Inferior parietal cortex (tissue), 1 donor: ENCODE results near the gene ROBO2.
"Not testable (repeated sequence)": the region's sequence is repeated elsewhere in the genome, so short reads cannot be mapped to it uniquely, and the experiment has no call there.

Experiments
- DNase-seq: peaks from one replicate; pipeline ENCODE4 v3.0.0-alpha.2; 2016; ENCODE audit errors: extremely low spot score

Gene ROBO2

DNA sequence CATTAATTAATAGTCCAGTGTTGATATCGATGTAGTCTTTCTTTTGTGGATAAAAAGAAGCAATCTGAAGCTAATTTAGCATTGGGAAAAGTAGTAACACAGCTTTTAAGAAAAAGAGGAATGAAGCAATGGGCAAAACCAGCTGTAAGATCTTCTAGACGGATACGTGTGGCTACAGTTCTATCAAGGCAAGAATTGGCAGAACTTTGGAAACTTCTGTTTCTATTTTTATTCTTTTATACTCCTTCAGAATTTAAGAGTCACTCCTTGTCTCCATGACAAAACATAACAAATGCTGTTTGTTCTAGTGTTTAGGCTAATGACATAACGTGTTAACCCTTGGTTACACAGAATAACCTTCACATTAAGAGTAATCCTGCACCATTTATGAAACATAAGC, 289.2 kb downstream of the ROBO2 start:
- DNase-seq: no peak

DNA sequence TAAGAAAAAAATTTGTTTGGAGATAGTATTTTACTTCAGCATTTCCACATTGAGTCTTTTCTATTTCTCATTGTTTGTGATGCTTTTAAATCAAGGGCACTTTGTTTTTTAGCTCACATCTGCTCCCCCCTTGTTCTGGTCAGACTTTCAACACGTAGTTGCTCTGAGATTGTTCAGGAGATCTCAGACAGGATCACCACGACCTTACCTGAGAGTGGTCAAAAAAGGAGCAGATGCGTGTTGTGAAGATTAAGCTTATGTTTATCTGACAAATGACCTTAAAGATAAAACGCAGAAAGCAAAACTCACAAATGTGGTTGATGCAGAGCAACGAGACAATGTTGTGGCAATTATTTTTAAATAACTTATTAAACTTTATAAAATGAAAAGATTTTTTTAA, 298.3 kb downstream of the ROBO2 start:
- no peak for DNase-seq

DNA sequence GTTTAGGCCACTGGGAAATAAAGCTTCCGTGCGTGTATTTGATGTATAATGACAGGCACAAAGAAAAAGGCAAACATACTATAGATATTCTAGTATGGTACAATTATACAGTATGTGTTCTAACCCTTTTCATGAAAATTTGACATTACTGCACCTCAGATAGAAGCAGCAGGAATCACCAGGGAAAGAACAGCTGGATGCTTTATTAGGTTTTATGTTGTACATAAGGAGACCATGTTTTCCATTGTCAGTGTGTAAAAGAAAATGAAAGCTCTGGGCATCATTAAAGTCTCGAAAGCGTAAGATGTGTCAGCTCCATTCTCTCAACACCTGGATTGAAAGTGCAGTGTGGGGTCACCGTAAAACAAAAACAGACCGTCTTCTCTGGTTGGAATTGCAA, 302.1 kb downstream of the ROBO2 start:
- no peak for DNase-seq

DNA sequence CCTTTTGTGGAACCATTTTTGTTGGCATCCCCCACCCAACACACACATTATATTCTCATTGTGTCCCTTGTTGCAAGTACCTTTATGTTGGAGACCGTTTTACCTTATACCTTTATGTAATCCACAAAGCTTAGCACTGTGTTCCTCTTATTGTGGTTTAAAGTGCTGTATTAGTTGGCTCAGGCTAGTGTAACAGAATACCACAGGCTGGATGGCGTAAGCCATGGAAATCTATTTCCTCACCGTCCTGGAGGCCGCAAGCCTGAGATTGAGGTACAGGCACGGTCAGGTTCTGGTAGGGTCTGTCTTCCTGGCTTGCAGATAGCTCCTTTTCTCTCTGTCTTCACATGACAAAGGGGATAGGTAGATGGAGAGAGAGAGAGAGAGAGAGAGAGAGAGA, 302.8 kb downstream of the ROBO2 start:
- DNase-seq: no peak

DNA sequence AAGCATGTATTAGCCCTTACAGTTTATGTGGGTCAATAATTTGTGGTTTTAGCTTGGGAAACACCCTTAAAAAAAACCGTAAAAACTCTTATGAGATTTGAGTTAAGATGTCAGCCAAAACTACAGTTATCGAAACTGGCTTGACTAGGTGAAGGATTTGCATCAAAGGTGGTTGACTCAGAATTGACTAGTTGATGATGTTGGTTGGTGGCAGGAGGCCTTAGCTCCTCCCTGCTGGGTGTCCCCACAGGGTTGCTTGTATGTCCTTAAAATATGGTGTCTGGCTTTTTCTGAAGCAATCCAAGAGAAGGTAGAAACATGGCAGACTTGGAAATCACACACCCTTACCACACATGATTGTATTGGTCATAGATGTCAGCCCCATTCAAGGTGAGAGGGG, 305.1 kb downstream of the ROBO2 start:
- no peak for DNase-seq

DNA sequence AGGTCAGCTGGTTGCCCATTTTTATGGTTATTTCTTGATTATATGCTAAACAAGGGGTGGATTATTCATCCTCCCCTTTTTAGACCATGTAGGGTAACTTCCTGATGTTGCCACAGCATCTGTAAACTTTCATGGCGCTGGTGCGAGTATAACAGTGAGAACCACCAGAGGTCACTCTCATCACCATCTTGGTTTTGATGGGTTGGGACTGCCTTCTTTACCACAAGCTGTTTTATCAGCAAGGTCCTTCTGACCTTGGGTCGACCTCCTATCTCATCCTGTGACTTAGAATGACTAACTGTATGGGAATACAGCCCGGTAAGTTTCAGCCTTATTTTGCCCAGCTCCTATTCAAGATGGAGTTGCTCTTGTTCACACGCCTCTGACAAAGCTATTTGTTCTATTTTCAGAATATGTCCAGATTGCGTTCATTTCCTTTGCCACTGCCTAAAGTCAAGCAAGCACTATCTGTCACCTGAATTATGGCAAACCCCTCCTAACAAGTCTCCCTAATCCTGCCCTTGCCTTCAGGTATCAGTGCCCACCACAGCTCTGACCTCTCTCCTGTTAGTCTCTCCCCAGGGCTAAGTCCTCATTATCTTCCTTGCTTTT, 308.5 kb downstream of the ROBO2 start:
- no peak for DNase-seq

DNA sequence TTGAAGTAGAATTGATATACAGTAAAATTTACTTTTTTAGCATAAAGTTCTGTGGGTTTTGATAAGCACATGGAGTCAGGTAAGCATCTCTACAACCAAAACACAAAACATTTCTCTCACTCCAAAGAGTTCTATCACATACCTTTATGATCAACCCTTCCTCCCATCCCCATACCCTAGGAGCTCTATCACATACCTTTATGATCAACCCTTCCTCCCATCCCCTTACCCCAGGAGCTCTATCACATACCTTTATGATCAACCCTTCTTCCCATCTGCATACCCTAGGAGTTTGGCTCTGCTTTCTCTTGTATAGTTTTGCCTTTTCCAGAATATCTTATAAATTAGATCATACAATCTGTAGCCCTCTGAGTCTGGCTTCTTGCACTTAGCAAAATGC, 315.1 kb downstream of the ROBO2 start:
- no peak for DNase-seq

DNA sequence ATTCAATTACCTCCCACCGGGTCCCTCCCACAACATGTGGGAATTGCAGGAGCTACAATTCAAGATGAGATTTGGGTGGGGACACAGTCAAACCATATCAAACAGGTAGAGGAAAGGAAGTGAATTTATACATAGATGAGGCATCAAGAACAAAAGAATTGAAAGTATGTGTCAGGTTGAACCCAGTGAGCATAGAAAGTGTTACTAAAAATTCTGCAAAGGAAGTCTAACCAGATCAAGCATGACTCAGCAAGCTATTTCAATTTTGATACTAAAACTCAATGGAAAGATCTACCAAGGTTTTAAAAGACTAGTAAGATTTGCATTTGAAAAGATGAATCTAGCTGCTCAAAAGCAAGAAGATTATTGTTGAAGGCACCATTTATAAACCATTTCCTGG, 323.0 kb downstream of the ROBO2 start:
- no peak for DNase-seq

DNA sequence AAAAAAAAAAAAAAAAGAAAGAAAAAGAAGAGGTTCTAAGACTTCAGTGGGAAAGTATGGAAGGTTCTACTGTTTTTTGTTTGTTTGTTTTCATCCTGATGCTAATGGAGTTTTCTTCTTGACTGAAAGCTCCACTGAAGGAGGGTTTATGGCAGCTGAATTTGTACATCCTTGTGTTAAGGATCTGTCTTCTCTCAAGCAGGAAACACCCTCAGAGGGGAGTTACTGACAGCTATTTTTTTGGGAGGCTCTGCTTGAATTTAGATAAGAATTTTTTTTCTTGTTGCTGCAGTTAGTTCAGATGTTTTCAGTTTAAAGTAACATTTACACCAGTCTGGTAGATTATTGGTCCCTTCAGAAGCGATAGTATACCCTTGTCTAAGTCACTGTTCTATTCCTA, 325.3 kb downstream of the ROBO2 start:
- DNase-seq: no peak

DNA sequence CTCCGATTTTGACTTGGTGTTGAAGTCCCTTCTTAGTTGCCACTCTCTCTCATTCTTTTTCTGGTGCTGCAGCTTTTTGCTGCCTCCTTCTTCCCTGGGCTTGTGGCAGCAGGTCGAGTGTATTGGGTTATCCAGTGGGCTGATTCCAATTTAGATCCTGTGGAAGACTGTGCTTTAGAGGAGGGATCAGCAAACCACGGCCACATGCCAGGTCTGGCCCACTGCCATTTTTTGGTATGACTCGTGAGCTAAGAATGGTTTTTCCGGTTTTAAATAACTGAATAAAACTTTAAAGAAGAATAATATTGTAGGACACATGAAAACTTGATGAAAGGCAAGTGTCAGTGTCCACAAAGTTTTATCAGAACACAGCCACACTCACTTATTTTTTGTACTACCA, 330.5 kb downstream of the ROBO2 start:
- no peak for DNase-seq

DNA sequence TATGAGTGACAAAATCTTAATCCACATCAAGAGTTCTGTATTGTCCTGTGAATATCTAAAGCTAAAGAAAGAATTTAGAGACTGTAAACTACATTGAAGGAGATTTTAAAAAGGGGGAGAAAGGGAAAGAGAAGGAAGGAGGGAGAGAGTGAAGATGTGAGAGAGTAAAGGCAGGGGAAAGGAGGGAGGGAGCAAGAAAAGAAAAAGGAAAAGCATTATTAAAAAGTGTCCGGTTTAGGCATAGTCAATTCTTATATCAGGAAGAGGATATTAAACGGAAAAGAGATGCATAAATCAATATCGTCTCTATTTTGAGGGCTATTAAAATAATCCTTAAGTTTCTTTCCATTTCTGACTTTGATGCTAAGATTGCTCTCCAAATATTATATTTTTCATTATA, 332.1 kb downstream of the ROBO2 start:
- DNase-seq: no peak

DNA sequence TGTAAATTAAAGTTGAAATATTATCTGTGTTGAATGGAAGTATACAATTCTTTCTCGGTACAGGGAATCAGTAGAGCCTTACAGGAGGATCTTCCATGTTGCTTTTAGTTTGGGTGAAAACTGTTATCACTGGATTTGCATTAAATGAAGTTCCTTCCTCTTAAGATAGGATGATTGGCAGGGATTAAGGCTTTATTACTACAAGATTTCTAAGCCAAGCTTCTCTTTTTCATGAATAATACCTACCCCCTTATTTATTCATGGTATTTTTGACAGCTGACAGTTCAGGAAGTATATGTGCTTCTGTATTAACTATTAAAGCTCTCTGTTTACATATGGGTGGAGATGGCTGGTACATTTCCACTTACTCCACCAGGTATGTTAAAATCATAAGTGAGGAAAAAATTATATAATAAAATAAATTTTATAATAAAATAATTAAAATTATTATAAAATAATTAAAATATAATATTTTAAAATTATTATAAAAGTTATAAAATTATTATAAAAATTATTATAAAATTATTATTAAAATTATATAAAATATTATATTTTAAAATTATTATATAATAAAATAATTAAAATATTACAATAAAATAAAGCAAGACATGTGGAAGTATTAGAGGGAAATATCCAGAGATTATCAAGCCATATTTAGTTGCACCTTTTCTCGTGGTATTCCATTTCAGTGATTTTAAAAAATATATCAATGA, 332.9 kb downstream of the ROBO2 start:
- no peak for DNase-seq

DNA sequence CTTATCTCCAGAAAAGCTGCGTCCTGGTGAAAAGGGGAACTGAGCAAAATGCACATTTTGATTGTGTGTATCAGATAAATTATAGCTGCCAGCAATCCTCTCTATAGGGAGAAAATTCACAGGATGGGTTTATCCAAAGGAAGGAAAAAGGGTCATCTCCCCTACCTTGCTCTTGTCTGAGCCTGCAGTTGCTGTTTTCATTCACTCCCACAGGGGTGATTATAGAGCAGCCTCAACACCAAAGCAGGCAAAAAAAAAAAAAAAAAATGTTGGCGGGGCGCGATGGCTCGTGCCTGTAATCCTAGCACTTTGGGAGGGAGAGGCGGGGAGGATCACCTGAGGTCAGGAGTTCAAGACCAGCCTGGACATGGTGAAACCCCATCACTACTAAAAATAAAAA, 333.7 kb downstream of the ROBO2 start:
- no peak for DNase-seq

DNA sequence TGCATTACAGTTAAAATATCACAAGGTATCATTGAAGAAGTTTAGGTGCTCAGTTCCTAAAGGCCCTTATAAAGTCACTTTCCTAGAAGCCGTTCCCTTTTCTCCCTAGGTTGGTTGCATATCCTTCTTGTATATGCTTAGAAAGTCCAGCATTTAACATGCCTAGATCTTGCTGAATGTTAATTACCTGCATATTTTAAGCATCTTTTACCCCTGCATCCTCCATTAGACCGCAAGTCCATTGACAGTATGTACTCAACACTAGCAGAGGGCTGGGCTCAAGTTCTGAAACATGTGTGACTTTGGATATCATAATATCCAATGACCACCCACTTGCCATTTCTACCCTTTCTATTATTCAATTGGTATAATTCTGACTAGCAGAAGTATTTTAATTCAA, 336.6 kb downstream of the ROBO2 start:
- DNase-seq: no peak

DNA sequence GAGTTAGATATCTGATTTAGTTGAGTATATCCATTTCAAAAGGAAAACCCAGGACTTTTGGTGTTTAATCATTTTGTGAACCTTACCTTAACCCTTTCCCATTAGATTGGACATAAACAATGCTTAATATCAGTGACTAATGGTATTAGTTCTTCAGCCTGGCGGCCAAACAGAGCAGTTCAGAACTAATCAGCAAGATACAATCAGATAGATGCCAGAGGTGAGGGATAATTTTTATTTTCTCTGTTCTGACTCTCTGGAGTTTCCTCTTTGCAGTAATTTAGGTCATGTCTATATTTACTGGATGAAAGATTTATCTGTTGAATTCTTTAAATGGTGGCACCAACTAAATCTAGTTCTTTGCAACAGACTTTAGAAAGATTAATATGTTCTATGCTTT, 337.8 kb downstream of the ROBO2 start:
- no peak for DNase-seq

DNA sequence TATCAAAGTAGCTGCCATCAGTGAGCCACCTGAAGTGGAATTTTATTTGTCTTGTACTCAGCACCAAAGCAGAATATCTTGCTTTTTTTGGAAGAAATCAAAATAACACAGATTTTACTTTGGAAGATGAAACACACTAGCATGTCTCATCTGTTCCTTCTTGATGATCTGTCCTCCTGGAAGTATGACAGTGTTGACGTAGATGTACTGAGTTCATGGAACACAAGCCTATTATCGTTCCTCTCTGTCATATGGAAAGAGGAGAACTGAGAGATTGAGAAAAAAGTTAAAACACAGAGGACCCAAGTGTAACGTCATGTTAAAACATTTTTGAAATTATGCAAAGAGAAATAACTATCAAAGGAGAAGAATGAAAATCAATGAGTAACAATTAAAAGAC, 340.2 kb downstream of the ROBO2 start:
- DNase-seq: no peak

DNA sequence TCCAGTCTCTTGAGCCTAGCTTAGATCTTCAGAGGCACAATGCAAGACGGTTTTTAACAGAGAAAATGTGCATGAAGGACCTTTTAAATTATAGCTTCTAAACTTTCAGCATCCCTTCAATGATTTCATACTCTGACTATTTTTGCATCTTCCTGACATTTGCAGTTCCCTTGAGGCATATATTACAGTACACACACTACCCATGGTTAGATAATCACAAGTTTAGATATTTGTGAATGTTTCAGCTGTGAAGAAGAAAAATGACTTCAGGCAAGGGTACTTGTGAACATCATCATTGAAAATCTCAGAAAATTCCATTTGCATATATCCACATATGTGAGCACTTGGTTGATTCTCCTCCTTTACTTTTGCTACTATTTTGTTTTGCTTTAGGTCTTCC, 341.5 kb downstream of the ROBO2 start:
- no peak for DNase-seq

DNA sequence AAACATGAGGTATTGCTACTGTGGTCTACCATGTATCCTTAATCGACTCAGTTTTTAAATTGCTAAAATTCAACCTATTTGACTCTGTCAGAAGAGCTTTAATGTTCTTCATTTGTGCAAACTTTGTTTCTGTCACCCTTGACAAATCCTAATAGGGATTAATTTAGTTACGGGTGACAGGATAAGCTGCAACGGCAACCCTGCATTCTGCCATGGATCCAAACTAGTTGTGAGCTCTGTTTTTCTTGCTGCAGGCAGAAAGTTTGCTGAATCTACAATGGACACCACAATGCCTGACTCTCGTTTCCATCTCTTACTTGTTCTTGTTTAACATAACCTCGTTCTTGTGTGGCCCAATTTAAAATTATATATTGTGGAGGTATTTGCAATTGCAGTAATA, 352.3 kb downstream of the ROBO2 start:
- DNase-seq: no peak

DNA sequence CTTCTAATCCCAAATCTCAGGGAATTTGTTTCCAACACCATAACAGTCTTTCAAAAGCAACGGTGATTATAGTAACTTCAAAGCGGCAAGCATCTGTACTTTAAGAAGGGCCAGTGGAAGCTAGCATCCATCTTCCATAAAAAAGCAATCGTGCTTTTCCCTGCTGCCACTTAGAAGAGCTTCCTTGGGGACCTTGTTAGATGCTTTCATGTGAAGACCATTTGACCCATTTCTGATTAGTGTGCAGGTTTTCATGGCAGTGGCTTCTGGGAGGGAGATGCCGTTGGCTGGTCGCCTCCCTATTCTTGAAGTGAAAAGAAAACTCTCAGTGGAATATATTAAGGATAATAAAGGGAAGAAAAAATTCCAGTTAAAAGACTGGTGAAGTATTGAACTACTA, 354.1 kb downstream of the ROBO2 start:
- DNase-seq: no peak

DNA sequence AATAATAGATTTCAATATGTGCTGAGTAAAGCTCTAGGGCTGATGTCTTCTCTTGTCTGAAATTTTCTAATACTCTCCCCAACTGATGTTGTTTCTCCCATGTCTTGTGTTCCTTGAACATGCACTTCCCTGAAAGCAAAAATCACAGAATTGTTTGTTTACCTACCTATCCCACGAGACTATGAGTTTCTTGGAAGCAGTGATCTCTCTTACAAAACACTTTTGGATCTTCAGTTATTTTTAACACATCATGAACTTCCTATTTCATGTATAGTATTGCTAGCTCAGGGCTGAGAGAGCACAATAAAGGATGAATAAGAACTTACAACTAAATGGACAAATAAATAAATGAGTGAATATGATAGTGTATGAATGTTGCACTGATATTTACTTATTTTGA, 365.0 kb downstream of the ROBO2 start:
- DNase-seq: no peak

DNA sequence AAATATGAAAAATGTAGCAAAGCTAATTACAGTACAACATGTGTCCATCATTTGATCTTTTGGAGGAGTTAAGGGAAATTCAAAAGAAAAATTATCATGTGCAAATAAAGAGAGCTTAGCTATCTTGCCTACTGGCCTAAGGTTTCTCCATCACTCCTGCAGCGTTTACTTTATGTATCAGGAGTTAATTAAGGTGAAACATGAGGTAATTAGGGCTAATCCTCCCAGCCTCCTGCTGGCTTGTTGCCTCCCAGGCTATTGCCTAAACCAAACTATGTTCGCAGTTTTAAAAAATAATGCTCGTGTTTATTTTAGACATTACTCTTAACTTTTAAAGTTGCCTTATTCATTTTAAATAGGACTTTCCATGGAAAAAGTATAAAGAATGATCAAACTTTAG, 367.5 kb downstream of the ROBO2 start:
- no peak for DNase-seq

DNA sequence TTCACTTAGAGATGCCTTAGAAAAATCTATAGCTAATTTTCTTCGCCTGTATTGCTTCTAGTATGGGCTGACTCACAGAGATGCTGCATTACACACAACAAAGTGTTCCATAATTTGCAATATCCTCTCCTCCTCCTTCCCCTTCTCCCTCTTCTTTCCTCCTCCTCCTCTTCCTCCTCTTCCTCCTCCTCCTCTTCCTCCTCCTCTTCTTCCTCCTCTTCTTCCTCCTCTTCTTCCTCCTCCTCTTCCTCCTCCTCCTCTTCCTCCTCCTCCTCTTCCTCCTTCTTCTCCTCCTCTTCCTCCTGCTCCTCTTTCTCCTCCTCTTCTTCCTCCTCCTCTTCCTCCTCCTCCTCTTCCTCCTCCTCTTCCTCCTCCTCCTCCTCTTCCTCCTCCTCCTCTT, 370.4 kb downstream of the ROBO2 start:
- DNase-seq: not testable (repeated sequence)

DNA sequence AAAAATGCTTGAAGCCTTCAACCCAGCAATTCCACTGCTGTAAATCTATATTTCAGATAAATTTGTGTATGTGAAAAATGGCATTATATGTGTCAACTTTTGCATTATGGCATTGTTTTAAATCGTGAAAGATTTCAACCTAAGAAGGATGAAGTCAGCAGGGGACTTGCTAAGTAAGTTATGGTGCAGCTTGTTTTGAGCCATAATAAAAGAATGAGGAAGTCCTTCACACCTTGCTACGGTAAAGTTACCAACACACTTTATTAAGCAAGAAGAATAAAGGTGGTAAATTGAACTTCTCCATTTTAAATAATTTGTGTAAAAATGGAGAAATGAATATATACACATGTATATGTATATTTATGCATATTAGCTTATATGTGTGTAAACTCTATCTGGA, 371.4 kb downstream of the ROBO2 start:
- no peak for DNase-seq

DNA sequence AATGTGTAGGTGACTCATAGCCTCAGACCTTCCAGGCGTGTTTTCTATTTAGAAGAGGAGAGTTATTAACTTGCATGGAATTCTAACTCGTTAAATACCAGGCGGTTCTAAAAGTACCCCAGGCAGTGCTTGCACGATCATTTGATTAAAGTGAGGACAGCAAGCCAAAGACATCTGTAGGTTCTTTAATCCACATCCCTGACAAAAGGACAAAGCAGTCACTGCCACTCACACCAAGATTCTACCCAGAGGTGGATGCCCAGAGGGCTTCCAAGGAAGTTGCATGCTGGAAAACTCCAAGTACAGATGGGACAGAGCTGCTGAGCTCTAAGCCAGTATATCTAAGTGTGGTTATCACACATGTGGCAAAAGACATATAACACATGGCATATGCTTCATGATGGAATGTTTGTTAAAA, 372.1 kb downstream of the ROBO2 start:
- no peak for DNase-seq
